ENCODE measurements around the gene TCF7L1.

The TCF7L1 gene

GRCh38 chr2:85264471-85264870 lies 131.3 kb downstream of the TCF7L1 start:
- no peak for DNase-seq (ENCODE audit: extremely low read depth, low read depth)
- TF ChIP-seq, protein P1, sequence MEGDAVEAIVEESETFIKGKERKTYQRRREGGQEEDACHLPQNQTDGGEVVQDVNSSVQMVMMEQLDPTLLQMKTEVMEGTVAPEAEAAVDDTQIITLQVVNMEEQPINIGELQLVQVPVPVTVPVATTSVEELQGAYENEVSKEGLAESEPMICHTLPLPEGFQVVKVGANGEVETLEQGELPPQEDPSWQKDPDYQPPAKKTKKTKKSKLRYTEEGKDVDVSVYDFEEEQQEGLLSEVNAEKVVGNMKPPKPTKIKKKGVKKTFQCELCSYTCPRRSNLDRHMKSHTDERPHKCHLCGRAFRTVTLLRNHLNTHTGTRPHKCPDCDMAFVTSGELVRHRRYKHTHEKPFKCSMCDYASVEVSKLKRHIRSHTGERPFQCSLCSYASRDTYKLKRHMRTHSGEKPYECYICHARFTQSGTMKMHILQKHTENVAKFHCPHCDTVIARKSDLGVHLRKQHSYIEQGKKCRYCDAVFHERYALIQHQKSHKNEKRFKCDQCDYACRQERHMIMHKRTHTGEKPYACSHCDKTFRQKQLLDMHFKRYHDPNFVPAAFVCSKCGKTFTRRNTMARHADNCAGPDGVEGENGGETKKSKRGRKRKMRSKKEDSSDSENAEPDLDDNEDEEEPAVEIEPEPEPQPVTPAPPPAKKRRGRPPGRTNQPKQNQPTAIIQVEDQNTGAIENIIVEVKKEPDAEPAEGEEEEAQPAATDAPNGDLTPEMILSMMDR (IDR thresholded peaks at IDR 0.05; ENCODE audit: low read depth, low read length), result no peak

- no peak for DNase-seq (ENCODE audit: extremely low read depth, low read depth)
- TF ChIP-seq, protein P1 (IDR thresholded peaks at IDR 0.05; ENCODE audit: low read depth, low read length), result no peak
Measured at GRCh38 chr2:85265304-85265703, 132.1 kb downstream of the TCF7L1 start.

DNA sequence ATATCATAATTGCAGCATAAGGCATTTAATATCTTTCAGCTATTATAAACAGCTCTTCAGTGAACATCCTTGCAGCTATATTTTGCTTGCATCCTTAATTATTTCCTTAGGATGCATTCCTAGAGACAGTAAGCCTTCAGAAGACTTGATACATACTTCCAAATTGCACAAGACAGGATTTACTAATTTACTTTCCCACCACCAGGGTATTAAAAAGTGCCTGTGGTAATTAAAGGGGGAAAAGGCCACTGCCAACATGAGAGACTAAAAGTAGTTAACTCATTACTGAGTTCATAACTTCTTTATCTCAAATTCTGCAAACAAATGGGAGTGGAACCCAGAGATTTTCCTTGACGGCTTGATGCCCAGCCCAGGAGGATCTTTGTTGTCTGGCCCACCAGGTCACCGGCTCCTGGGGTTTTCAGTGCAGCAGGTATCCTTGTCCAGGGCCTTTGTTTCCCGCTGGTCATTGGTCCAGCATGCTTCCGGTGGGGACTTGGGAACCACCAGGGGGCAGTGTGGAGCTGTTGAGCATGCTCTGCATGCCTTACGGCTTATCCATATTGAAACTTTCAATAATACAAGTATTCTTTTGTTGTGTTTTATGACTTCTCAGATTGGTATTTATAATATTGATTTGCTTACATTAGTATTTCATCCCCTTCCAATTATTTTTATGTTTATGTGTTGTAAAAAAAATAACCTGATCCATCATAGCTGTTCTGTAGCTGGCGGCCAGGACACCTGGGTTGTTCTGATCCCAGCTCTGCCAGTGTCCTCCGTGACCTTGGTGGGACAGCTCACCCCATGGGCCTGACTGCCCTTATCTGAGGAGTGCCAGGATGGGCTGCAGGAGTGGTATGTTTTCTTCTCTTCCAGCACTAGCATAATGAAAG lies 133.2 kb downstream of the TCF7L1 start:
- DNase-seq (ENCODE audit: extremely low read depth, low read depth), result no peak
- TF ChIP-seq, protein P1 (IDR thresholded peaks at IDR 0.05; ENCODE audit: low read depth, low read length), result peak; percentile 81

DNA sequence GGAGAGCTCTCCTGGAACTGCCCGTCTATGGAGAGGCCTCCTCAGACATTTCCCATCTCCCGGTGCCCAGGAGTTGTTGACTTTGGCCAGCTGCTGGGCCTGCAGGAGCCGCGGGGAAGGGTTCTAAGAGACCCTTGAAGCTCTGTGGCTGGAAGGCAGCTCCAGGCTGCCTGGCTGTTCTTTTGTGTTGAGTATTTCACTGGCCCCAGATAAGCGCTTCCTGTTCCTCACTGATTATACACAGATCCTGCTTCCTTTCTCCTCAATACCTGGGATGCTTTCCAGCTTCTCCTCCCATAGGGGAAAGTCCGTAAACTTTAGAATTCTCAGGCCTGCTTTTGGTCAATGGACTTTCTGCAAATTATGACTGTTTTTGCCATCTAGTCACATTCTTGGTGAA lies 136.8 kb downstream of the TCF7L1 start:
- TF ChIP-seq, protein P1 (IDR thresholded peaks at IDR 0.05; ENCODE audit: low read depth, low read length), result no peak
- DNase-seq (ENCODE audit: extremely low read depth, low read depth), result no peak

DNA sequence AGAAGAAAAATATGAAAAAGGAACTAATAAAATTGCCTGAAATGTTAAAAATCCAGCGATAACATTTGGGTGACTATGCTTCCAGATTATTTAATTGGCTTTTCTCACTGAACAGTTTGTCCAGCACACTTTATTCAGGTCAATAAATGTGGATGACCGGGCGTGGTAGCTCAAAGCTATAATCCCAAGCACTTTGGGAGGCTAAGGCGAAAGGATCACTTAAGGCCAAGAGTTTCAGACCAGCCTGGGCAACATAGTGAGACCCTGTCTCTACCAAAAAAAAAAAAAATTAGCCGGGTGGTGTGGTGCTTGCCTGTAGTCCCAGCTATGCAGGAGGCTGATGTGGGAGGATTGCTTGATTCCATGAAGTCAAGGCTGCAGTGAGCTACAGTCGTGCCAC lies 139.2 kb downstream of the TCF7L1 start:
- TF ChIP-seq, protein P1 (IDR thresholded peaks at IDR 0.05; ENCODE audit: low read depth, low read length), result no peak
- no peak for DNase-seq (ENCODE audit: extremely low read depth, low read depth)

DNA sequence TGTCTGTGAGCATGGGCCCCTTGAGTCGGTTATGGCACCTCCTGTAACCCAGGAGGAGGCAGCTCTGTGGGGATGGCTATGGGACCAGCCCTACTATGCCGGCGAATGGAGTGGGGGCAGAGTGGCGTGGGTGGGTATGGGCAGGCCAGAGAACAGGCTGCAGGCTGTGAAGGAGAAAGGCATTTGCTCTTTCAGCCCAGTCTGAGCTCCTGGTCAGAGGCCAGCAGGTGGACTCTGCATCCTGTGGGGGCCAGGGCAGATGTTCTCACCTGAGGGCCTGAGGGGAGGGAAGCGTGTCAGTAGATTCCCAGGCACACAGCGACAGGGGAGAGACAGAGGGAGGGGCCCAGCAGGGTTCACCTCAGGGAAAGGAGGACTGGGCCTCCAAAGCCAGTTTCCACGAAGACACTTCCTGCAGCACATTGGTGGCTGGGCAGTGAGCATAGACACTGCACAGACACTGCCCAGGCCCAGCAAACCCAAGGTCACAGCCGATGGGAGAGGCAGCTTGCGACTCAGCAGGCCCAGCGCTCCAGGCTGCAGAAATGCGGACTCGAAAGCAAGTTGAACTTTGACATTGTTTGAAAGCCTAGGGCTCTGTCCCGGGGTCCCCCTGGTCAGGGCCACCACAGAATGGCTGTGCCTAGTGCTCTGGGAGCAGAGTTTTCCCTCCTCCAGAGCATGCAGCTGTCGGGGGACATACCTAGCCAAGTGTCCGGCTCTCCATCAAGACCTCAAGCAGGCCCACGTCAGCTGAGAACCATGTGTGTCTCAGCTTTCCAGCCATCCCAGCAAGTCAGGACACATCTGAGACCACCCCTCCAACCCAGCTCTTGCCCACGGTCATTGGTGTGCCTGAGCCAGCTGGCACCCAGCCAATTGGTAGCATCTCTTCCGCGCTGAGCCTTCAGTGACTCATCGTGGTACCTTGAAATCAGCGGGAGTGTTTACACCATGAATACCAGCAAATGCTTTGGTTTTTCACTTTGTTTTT lies 140.8 kb downstream of the TCF7L1 start:
- peak; percentile 59 for DNase-seq (ENCODE audit: extremely low read depth, low read depth)

More for the DNA sequence above, 140.8 kb downstream of the TCF7L1 start:
- TF ChIP-seq, protein P1 (IDR thresholded peaks at IDR 0.05; ENCODE audit: low read depth, low read length), result no peak
